SH-SY5Y (cell line): ENCODE measurements around the gene CACNA1H.

Source experiments
- GATA2 ChIP-seq: IDR thresholded peaks from 2 replicates; pipeline ENCODE4 v1.6.1; 2011; ENCODE audit warnings: mild to moderate bottlenecking, low read depth, low read length
- GATA3 ChIP-seq: IDR thresholded peaks from 2 replicates; pipeline ENCODE4 v1.6.1; 2011; ENCODE audit warnings: low read depth, mild to moderate bottlenecking, low read length, moderate library complexity

GRCh38 chr16:1152651-1153259, at the start of gene CACNA1H:
- TF ChIP-seq GATA2 (no peak), GATA3 (no peak)
